KMS-11 (cell line): ENCODE measurements around the gene CDCA3.

Experiments
- H2AFZ ChIP-seq: fragments of 200-600 bp; sonication (generic); 2 replicates; pipeline ENCODE4 v1.6.1; 2016; ENCODE audit warnings: antibody characterized with exemption, mixed run types, low read depth
- H3K27ac ChIP-seq: fragments of 200-600 bp; sonication (generic); 2 replicates; pipeline ENCODE4 v1.6.1; 2016; ENCODE audit warnings: mild to moderate bottlenecking, mixed run types
- H3K27me3 ChIP-seq: fragments of 200-600 bp; sonication (generic); 2 replicates; pipeline ENCODE4 v1.6.1; 2017; ENCODE audit warnings: mild to moderate bottlenecking, low read depth, mixed run types, moderate library complexity; ENCODE audit not compliant: insufficient read depth
- H3K36me3 ChIP-seq: fragments of 200-600 bp; sonication (generic); 2 replicates; pipeline ENCODE4 v1.6.1; 2017; ENCODE audit warnings: mild to moderate bottlenecking, mixed run types; ENCODE audit not compliant: insufficient read depth
- H3K4me1 ChIP-seq: fragments of 200-600 bp; sonication (generic); 2 replicates; pipeline ENCODE4 v1.6.1; 2016; ENCODE audit warnings: mild to moderate bottlenecking, low read depth, mixed run types; ENCODE audit not compliant: poor library complexity, severe bottlenecking
- H3K4me2 ChIP-seq: fragments of 200-600 bp; sonication (generic); 2 replicates; pipeline ENCODE4 v1.7.0; 2016; ENCODE audit warnings: mild to moderate bottlenecking, mixed run types
- H3K4me3 ChIP-seq: fragments of 200-600 bp; sonication (generic); IDR thresholded peaks from 2 replicates; pipeline ENCODE4 v1.6.1; 2017; ENCODE audit warnings: low read depth, low read length, mixed read lengths; ENCODE audit not compliant: insufficient read depth
- H3K79me2 ChIP-seq: fragments of 200-600 bp; sonication (generic); 2 replicates; pipeline ENCODE4 v1.6.1; 2016; ENCODE audit warnings: low read depth, mixed run types; ENCODE audit not compliant: insufficient read depth
- H3K9ac ChIP-seq: fragments of 200-600 bp; sonication (generic); 2 replicates; pipeline ENCODE4 v1.6.1; 2016; ENCODE audit warnings: mild to moderate bottlenecking, mixed run types
- H4K20me1 ChIP-seq: fragments of 200-600 bp; sonication (generic); 2 replicates; pipeline ENCODE4 v1.6.1; 2016; ENCODE audit warnings: mild to moderate bottlenecking, mixed run types; ENCODE audit not compliant: insufficient read depth
- TF ChIP-seq, protein P1 (sequence below): fragments of 200-600 bp; sonication (generic); conservative IDR thresholded peaks from 2 replicates; pipeline ENCODE4 v1.6.1; 2017; ENCODE audit warnings: low read depth, mild to moderate bottlenecking, antibody characterized with exemption, low read length, moderate library complexity, mixed read lengths

Gene CDCA3

DNA sequence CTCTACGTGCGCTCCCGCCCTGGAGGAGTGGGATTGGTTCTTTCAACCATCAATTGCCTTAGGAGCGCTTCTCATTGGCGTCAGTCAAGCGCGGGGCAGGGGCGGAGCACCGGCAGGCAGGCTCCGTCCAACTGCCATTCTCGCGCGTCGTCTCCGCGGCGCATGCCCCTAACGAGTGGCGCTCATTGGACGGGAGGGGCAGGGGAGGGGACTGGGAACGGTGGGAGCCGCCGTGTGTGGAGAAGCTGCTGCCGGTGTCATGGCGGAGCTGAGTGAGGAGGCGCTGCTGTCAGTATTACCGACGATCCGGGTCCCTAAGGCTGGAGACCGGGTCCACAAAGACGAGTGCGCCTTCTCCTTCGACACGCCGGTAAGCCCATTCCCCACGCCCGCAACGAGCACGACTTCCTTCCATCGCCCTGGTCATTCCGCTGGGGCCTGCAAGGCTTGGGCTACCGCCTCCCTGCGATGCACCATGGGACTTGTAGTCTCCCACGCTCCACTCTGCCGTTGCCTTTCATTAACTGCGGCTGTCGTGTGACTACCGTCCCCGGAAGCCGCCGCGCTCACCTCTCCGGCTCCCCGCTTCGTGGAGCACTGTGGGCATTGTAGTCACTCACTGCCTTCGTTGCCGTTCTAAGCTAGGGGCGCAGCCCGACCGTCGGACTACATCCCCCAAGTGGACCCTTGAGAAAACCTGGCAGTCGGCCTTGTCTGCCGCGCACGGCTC lies 1.0 kb upstream of the CDCA3 start, which contains the start of gene USP5:
Gene USP5 (plus strand): TSS at position 230 of the 730 bp plus-strand sequence. CDS start 30 bp downstream, at position 260.
- Histone ChIP-seq H3K4me1 (peaks cover 29% of the 10 kb centered on the region), H3K79me2 (peaks cover 40% of the 10 kb centered on the region), H4K20me1 (no peaks in the 10 kb centered on the region), H3K4me3 (no peak within 1 kb of the TSS), H3K4me2 (peak within 1 kb of the TSS; percentile 95), H3K27me3 (no peaks in the 10 kb centered on the region), H2AFZ (peak within 1 kb of the TSS; percentile 59; the same call in 1 of the 2 replicates), H3K27ac (peak within 1 kb of the TSS; percentile 87), H3K36me3 (0 out of 2 replicates have a peak, but pooled peaks cover 2% of the 10 kb centered on the region), H3K9ac (peak within 1 kb of the TSS; percentile 69)
- TF ChIP-seq, protein P1, sequence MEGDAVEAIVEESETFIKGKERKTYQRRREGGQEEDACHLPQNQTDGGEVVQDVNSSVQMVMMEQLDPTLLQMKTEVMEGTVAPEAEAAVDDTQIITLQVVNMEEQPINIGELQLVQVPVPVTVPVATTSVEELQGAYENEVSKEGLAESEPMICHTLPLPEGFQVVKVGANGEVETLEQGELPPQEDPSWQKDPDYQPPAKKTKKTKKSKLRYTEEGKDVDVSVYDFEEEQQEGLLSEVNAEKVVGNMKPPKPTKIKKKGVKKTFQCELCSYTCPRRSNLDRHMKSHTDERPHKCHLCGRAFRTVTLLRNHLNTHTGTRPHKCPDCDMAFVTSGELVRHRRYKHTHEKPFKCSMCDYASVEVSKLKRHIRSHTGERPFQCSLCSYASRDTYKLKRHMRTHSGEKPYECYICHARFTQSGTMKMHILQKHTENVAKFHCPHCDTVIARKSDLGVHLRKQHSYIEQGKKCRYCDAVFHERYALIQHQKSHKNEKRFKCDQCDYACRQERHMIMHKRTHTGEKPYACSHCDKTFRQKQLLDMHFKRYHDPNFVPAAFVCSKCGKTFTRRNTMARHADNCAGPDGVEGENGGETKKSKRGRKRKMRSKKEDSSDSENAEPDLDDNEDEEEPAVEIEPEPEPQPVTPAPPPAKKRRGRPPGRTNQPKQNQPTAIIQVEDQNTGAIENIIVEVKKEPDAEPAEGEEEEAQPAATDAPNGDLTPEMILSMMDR, result no peak

- H3K9ac ChIP-seq, result peak overlapping the region; percentile 18; the same call in 1 of the 2 replicates
- H3K4me3 ChIP-seq, result no peak overlapping the region
- H3K36me3 ChIP-seq, result no peaks in the 10 kb centered on the region
- H3K79me2 ChIP-seq, result peaks cover 40% of the 10 kb centered on the region
- H3K4me1 ChIP-seq, result peaks cover 29% of the 10 kb centered on the region
- no peak overlapping the region for H3K27ac ChIP-seq
- peak overlapping the region; percentile 59; the same call in 1 of the 2 replicates for H2AFZ ChIP-seq
- TF ChIP-seq, protein P1, result no peak
- H3K4me2 ChIP-seq, result peak overlapping the region; percentile 95
- no peaks in the 10 kb centered on the region for H4K20me1 ChIP-seq
- no peaks in the 10 kb centered on the region for H3K27me3 ChIP-seq
Observed at GRCh38 chr12:6850796-6851152, 312 bp downstream of the CDCA3 start.

GRCh38 chr12:6849976-6850560 lies 1.0 kb downstream of the CDCA3 start:
- Histone ChIP-seq H3K4me1 (peaks cover 29% of the 10 kb centered on the region), H3K4me3 (no peak overlapping the region), H3K27ac (no peak overlapping the region), H2AFZ (no peak overlapping the region), H3K9ac (peak overlapping the region; percentile 18; the same call in 1 of the 2 replicates), H3K4me2 (peak overlapping the region; percentile 95), H3K36me3 (no peaks in the 10 kb centered on the region), H4K20me1 (no peaks in the 10 kb centered on the region), H3K27me3 (no peaks in the 10 kb centered on the region), H3K79me2 (peaks cover 34% of the 10 kb centered on the region)
- TF ChIP-seq, protein P1, result no peak

GRCh38 chr12:6849427-6849826 lies 1.7 kb downstream of the CDCA3 start:
- Histone ChIP-seq H3K4me3 (no peak overlapping the region), H3K4me2 (peak overlapping the region; percentile 95; the same call in 1 of the 2 replicates), H3K4me1 (peaks cover 23% of the 10 kb centered on the region), H3K27ac (no peak overlapping the region), H3K9ac (no peak overlapping the region), H3K27me3 (no peaks in the 10 kb centered on the region), H2AFZ (no peak overlapping the region), H4K20me1 (no peaks in the 10 kb centered on the region), H3K79me2 (peaks cover 27% of the 10 kb centered on the region), H3K36me3 (no peaks in the 10 kb centered on the region)
- TF ChIP-seq, protein P1, result no peak
